H9 (cell line): ENCODE results near the gene THBS2. TPM values are rescaled to one million over a fixed set of nuclear protein-coding genes. Genes with fewer than 3 reads are reported as not detected.

Experiments used
- DNase-seq: peaks from one replicate; pipeline ENCODE4 v3.0.0-alpha.2; 2017
- H2AFZ ChIP-seq: one replicate; pipeline ENCODE4 v1.6.1; 2013; ENCODE audit warnings: mild to moderate bottlenecking, low read length, control low read depth, moderate library complexity
- H2AK5ac ChIP-seq: 2 replicates; pipeline ENCODE4 v1.6.1; 2013; ENCODE audit warnings: low read length, control low read depth, mixed read lengths; ENCODE audit not compliant: insufficient read length
- H2BK120ac ChIP-seq: one replicate; pipeline ENCODE4 v1.6.1; 2013; ENCODE audit warnings: low read depth, mild to moderate bottlenecking, low read length, control low read depth, inconsistent platforms; ENCODE audit not compliant: poor library complexity, severe bottlenecking
- H2BK12ac ChIP-seq: 2 replicates; pipeline ENCODE4 v1.6.1; 2013; ENCODE audit warnings: low read length, control low read depth, mixed read lengths, low read depth; ENCODE audit not compliant: insufficient read length
- H2BK15ac ChIP-seq: 2 replicates; pipeline ENCODE4 v1.6.1; 2013; ENCODE audit warnings: low read depth, low read length, control low read depth
- H2BK20ac ChIP-seq: one replicate; pipeline ENCODE4 v1.6.1; 2013; ENCODE audit warnings: low read depth, mild to moderate bottlenecking, low read length, control low read depth, inconsistent platforms; ENCODE audit not compliant: poor library complexity, severe bottlenecking
- H2BK5ac ChIP-seq: 2 replicates; pipeline ENCODE4 v1.6.1; 2013; ENCODE audit warnings: low read length, control low read depth, mixed read lengths; ENCODE audit not compliant: insufficient read length
- H3K14ac ChIP-seq: 2 replicates; pipeline ENCODE4 v1.6.1; 2013; ENCODE audit warnings: low read length, control low read depth; ENCODE audit not compliant: insufficient read depth
- H3K18ac ChIP-seq: 2 replicates; pipeline ENCODE4 v1.6.1; 2013; ENCODE audit warnings: low read depth, mild to moderate bottlenecking, mixed read lengths, low read length, control low read depth; ENCODE audit not compliant: insufficient read length
- H3K23ac ChIP-seq: 2 replicates; pipeline ENCODE4 v1.6.1; 2013; ENCODE audit warnings: low read length, control low read depth, mixed read lengths, low read depth; ENCODE audit not compliant: insufficient read length
- H3K23me2 ChIP-seq: 2 replicates; pipeline ENCODE4 v1.6.1; 2013; ENCODE audit warnings: low read depth, mild to moderate bottlenecking, mixed read lengths, low read length, control low read depth; ENCODE audit not compliant: insufficient read length, poor library complexity, severe bottlenecking
- H3K27ac ChIP-seq: 2 replicates; pipeline ENCODE4 v1.5.1; 2013; ENCODE audit warnings: low read length, control low read depth, mixed read lengths, low read depth; ENCODE audit not compliant: insufficient read length
- H3K27me3 ChIP-seq: 2 replicates; pipeline ENCODE4 v1.6.1; 2013; ENCODE audit warnings: low read length, control low read depth, inconsistent platforms; ENCODE audit not compliant: insufficient read depth
- H3K4ac ChIP-seq: 2 replicates; pipeline ENCODE4 v1.6.1; 2013; ENCODE audit warnings: low read depth, mild to moderate bottlenecking, control low read depth, inconsistent platforms, low read length, moderate library complexity
- H3K4me1 ChIP-seq: 2 replicates; pipeline ENCODE4 v1.6.1; 2013; ENCODE audit warnings: low read length, control low read depth, inconsistent platforms; ENCODE audit not compliant: insufficient read depth
- H3K4me2 ChIP-seq: 2 replicates; pipeline ENCODE4 v1.6.1; 2013; ENCODE audit warnings: low read length, control low read depth, mixed read lengths; ENCODE audit not compliant: insufficient read length, insufficient read depth
- H3K56ac ChIP-seq: 2 replicates; pipeline ENCODE4 v1.6.1; 2013; ENCODE audit warnings: low read depth, mild to moderate bottlenecking, mixed read lengths, low read length, control low read depth; ENCODE audit not compliant: insufficient read length
- H3K79me1 ChIP-seq: 2 replicates; pipeline ENCODE4 v1.6.1; 2013; ENCODE audit warnings: low read depth, mild to moderate bottlenecking, moderate library complexity, low read length, control low read depth, inconsistent platforms; ENCODE audit not compliant: insufficient read depth, poor library complexity, severe bottlenecking
- H3K79me2 ChIP-seq: 2 replicates; pipeline ENCODE4 v1.6.1; 2013; ENCODE audit warnings: low read length, control low read depth, inconsistent platforms; ENCODE audit not compliant: insufficient read depth
- H3K9ac ChIP-seq: 2 replicates; pipeline ENCODE4 v1.6.1; 2013; ENCODE audit warnings: low read length, control low read depth, mixed read lengths; ENCODE audit not compliant: insufficient read length; ENCODE audit errors: extremely low read depth
- H3K9me3 ChIP-seq: one replicate; pipeline ENCODE4 v1.6.1; 2013; ENCODE audit warnings: low read depth, low read length, inconsistent platforms; ENCODE audit not compliant: control insufficient read depth
- H3T11ph ChIP-seq: one replicate; pipeline ENCODE4 v1.6.1; 2013; ENCODE audit warnings: mild to moderate bottlenecking, low read length, control low read depth, inconsistent platforms
- H4K20me1 ChIP-seq: one replicate; pipeline ENCODE4 v1.6.1; 2013; ENCODE audit not compliant: control insufficient read depth, insufficient read length, insufficient read depth
- H4K5ac ChIP-seq: 2 replicates; pipeline ENCODE4 v1.6.1; 2013; ENCODE audit warnings: low read depth, mild to moderate bottlenecking, mixed read lengths, low read length, control low read depth; ENCODE audit not compliant: insufficient read length
- H4K8ac ChIP-seq: replicated peaks from 2 replicates; pipeline ENCODE4 v1.6.1; 2013; ENCODE audit warnings: low read length, control low read depth, mixed read lengths, low read depth; ENCODE audit not compliant: insufficient read length
- H4K91ac ChIP-seq: 2 replicates; pipeline ENCODE4 v1.6.1; 2013; ENCODE audit warnings: low read depth, mild to moderate bottlenecking, moderate library complexity, mixed read lengths, low read length, control low read depth; ENCODE audit not compliant: insufficient read length
- H3K27ac Mint-ChIP-seq, 3 experiments: 2 replicates in 2 of 3; 3 replicates in 1 of 3; pipeline ENCODE4 v1.8.0; 2020 to 2021; ENCODE audit warnings: mixed read lengths in 3 of 3, mild to moderate bottlenecking in 1 of 3, moderate library complexity in 1 of 3
- H3K27me3 Mint-ChIP-seq: 2 replicates; pipeline ENCODE4 v1.8.0; 2021; ENCODE audit warnings: low read depth, mild to moderate bottlenecking, moderate library complexity, mixed read lengths
- H3K36me3 Mint-ChIP-seq, 3 experiments: 2 replicates in 2 of 3; 3 replicates in 1 of 3; pipeline ENCODE4 v1.8.0; 2020 to 2021; ENCODE audit warnings: low read depth in 3 of 3, mixed read lengths in 3 of 3; ENCODE audit not compliant: insufficient read depth in 1 of 3
- H3K4me1 Mint-ChIP-seq, 2 experiments: 2 replicates each; pipeline ENCODE4 v1.8.0; 2020; ENCODE audit warnings: mixed read lengths in 2 of 2
- H3K4me3 Mint-ChIP-seq, 2 experiments: 2 replicates in 1 of 2; 3 replicates in 1 of 2; pipeline ENCODE4 v1.8.0; 2020 to 2021; ENCODE audit warnings: mild to moderate bottlenecking in 2 of 2, mixed read lengths in 2 of 2, moderate library complexity in 1 of 2
- H3K9me3 Mint-ChIP-seq, 2 experiments: 2 replicates in 1 of 2; 3 replicates in 1 of 2; pipeline ENCODE4 v1.8.0; 2020; ENCODE audit warnings: mild to moderate bottlenecking in 2 of 2, mixed read lengths in 2 of 2, moderate library complexity in 1 of 2
- WGBS: extraction: QIAGEN DNeasy Blood & Tissue Kit; methylation state at CpG from one replicate; pipeline ENCODE4 v1.1.7; 2013; ENCODE audit warnings: missing lambda C conversion rate, low lambda C conversion rate, mixed read lengths; ENCODE audit not compliant: insufficient read length; ENCODE audit errors: extremely low coverage; 5-methylcytosine and 5-hydroxymethylcytosine counted together
- total RNA-seq: library from RNA; stranded (reverse); gene quantifications from 2 replicates; pipeline ENCODE4 v1.2.1, GENCODE V29; 2021
- TF ChIP-seq, protein P1 (sequence below): fragments of 200-600 bp; sonication (generic); conservative IDR thresholded peaks from 3 replicates; pipeline ENCODE4 v1.8.0; 2021; ENCODE audit warnings: antibody characterized with exemption, mild to moderate bottlenecking

THBS2 gene
- total RNA-seq, 1 experiment from 2014 or later, result 14.7 TPM

DNA sequence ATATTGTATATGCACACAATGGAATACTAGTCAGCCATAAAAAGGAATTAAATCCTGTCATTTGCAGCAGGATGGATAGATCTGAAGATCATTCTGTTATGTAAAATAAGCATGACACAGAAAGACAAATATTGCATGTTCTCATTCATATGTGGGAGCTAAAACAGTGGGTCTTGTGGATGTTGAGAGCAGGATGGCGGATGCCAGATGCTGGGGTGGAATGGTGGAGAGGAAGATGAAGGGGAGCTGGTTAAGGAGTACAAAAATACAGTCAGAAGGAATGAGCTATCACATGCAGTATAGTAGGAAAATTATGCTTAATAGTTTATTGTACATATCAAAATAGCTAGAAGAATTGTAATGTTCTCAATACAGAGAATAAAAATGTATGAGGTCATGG, 41.8 kb downstream of the THBS2 start:
- Histone ChIP-seq H2BK20ac (no peak overlapping the region), H4K5ac (no peak overlapping the region), H2AFZ (no peak overlapping the region), H2AK5ac (no peak overlapping the region), H3K9ac (no peak overlapping the region), H3K79me2 (no peaks in the 10 kb centered on the region), H3K4me2 (no peak overlapping the region), H4K20me1 (no peaks in the 10 kb centered on the region), H4K8ac (no peak overlapping the region), H3K9me3 (no peaks in the 10 kb centered on the region), H3T11ph (no peak overlapping the region), H3K56ac (no peak overlapping the region), H3K4ac (no peak overlapping the region), H2BK12ac (no peak overlapping the region), H3K27me3 (no peaks in the 10 kb centered on the region), H3K23ac (no peak overlapping the region), H3K79me1 (no peaks in the 10 kb centered on the region), H3K18ac (no peak overlapping the region), H2BK5ac (no peak overlapping the region), H3K23me2 (no peaks in the 10 kb centered on the region), H3K27ac (no peak overlapping the region), H4K91ac (no peak overlapping the region), H3K4me1 (0 out of 2 replicates have a peak, but pooled peaks cover 3% of the 10 kb centered on the region), H3K14ac (no peak overlapping the region), H2BK120ac (no peak overlapping the region), H2BK15ac (no peak overlapping the region)
- Mint-ChIP-seq H3K4me1 (peaks cover 10 to 14% of the 10 kb centered on the region in 2 experiments), H3K36me3 (peaks cover 0 to 11% (median 5%) of the 10 kb centered on the region in 3 experiments; a peak in 6 of 7 replicates), H3K9me3 (peaks cover 6 to 9% of the 10 kb centered on the region in 2 experiments), H3K27me3 (no peaks in the 10 kb centered on the region), H3K4me3 (no peak overlapping the region), H3K27ac (no peak overlapping the region)
- WGBS, result no CpG with 5 or more reads among the region's 1 CpG
- TF ChIP-seq, protein P1, sequence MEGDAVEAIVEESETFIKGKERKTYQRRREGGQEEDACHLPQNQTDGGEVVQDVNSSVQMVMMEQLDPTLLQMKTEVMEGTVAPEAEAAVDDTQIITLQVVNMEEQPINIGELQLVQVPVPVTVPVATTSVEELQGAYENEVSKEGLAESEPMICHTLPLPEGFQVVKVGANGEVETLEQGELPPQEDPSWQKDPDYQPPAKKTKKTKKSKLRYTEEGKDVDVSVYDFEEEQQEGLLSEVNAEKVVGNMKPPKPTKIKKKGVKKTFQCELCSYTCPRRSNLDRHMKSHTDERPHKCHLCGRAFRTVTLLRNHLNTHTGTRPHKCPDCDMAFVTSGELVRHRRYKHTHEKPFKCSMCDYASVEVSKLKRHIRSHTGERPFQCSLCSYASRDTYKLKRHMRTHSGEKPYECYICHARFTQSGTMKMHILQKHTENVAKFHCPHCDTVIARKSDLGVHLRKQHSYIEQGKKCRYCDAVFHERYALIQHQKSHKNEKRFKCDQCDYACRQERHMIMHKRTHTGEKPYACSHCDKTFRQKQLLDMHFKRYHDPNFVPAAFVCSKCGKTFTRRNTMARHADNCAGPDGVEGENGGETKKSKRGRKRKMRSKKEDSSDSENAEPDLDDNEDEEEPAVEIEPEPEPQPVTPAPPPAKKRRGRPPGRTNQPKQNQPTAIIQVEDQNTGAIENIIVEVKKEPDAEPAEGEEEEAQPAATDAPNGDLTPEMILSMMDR, result no peak
- DNase-seq, result no peak
